ENCODE results near the gene IMMP2L.

Gene IMMP2L

DNA sequence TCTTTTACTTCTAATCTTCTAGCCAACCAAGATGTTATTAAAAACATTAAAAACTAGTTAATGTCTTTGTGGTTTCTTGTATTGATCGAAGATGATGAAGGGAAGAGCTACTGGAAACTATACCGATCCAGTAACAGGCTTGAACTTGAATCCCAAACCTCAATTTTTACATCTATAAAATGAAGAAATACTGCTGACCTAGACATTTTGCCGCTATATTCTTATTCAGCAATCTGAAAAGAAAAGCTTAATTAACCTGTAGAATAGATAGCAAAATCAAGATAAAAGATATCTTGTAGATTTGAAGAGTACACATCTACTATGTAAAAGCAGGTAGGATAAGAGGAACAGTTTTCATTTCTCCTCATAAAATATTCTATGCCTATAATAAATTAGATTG lies 797.4 kb downstream of the IMMP2L start:
- DNase-seq: no peak

GRCh38 chr7:110762546-110763225 lies 799.6 kb downstream of the IMMP2L start:
- no peak for DNase-seq

GRCh38 chr7:110760341-110760740 lies 802.0 kb downstream of the IMMP2L start:
- no peak for DNase-seq

DNA sequence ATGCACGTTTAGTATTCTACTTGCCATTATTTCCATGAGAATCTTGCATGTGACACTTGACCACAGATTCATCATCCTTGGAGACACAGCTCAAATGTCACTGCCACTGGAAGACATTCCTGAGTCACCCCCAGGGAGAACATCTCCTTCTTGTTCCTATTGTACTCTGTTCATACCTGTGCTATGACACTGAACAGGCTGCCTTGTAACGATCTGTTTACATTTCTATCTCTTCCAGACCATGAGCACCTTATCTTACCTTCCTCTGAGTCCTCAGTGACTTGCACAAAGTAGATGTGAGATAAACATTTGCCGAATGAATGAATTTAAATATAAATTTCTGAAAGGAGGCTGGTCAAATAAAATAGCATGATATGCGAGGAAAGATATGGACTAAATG lies 803.2 kb downstream of the IMMP2L start:
- no peak for DNase-seq

DNA sequence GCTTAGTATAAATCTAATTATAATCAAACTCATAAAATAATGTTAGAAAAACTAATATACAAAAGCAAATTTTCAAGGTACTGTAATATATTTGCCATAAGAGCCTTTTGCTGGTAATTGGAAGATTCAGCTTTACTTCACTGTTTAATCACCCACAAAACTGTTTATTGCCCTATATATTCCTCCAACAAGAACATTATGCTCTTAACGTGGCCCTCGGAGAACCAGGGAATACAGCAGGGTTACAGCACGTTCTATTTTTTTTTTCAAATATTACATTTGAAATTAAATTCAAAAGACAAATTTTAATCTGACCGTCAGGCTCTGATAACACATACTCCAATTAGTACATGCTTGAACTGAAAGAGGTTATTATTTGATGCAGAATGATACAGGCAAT lies 807.6 kb downstream of the IMMP2L start:
- no peak for DNase-seq

- no peak for DNase-seq
Observed at GRCh38 chr7:110750931-110751605, 811.2 kb downstream of the IMMP2L start.

GRCh38 chr7:110733221-110733620 lies 829.1 kb downstream of the IMMP2L start:
- DNase-seq: no peak

DNA sequence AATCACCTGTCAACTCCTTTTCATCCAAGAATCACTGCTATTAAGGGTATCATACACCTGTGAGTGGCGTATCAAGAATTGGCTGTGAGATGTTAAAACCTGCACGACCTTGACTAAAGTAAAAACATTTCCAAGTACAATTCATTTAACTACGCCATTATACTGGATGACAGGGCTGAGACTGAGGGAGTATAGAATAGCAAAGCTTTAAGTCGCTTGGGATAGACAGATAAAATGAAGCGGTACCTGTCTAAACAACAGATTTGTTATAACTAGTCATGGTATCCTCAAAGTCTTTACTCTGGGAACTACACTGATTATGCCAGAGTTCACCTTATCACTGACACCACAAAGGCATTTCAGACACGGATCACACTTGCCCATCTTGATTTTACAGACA lies 837.5 kb downstream of the IMMP2L start:
- DNase-seq: no peak

DNA sequence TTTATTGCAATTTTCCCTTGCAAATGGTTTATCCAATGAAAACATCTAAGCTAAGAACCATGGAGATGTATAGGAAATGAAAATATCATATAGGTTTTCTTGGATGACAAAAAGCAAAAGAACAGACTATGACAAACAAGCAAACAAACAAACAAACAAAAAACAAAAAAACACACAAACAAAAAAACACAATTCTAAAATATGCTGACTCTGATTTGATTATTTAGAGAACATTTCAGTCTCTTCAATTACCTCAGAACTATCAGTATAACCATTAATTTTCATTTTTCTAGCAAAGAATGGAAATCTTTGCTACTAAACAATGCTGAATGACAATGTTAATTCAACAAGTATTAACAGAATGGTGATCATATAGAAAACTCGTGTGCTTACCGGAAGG lies 840.9 kb downstream of the IMMP2L start:
- no peak for DNase-seq

- DNase-seq: no peak
Observed at GRCh38 chr7:110720626-110721025, 841.7 kb downstream of the IMMP2L start.

GRCh38 chr7:110719741-110720140 lies 842.6 kb downstream of the IMMP2L start:
- no peak for DNase-seq

- DNase-seq: no peak
Observed at GRCh38 chr7:110718503-110719205, 843.6 kb downstream of the IMMP2L start.

DNA sequence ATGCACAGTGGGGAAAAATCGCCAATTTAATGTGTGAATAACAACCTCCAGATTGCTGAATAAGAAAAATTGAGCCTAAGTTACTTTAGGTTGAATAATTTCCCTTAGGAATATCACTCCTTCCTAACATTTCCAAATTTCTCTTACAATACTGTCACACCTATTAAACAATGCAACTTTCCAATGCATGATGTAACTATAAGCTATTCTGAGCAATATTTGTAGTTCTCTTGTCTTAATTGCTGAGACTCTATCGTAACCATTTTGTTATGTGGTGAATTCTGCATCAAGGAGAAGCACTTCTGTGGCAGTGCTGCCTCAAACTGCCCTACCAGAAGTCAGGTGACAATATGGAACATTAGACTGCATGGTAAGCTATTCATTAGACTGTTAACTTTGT lies 858.1 kb downstream of the IMMP2L start:
- no peak for DNase-seq

- DNase-seq: no peak
Observed at GRCh38 chr7:110698576-110698975, 863.7 kb downstream of the IMMP2L start.

- DNase-seq: no peak
Observed at GRCh38 chr7:110693344-110693743, 868.9 kb downstream of the IMMP2L start.

DNA sequence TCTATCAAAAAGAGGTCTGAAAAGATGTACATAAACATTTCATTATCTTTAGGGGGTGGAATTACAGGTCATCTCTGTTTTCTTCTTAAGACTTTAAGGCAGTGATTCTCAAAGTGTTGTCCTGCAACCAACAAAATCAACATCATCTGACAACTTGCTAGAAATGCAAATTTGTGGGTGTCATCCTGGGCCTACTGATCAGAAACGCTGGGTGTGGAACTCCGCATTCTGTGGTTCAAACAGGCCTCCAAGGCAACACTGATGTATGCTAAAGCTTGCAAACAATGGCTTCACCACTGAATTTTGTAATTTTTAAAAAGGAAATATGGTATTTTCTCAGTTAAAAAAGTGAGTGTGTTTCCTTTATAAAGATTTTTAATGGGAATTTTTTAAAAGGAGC lies 873.4 kb downstream of the IMMP2L start:
- DNase-seq: no peak

GRCh38 chr7:110685899-110686298 lies 876.4 kb downstream of the IMMP2L start:
- DNase-seq: no peak

GRCh38 chr7:110681941-110682340 lies 880.4 kb downstream of the IMMP2L start:
- DNase-seq: no peak

GRCh38 chr7:110677405-110677804 lies 884.9 kb downstream of the IMMP2L start:
- no peak for DNase-seq

DNA sequence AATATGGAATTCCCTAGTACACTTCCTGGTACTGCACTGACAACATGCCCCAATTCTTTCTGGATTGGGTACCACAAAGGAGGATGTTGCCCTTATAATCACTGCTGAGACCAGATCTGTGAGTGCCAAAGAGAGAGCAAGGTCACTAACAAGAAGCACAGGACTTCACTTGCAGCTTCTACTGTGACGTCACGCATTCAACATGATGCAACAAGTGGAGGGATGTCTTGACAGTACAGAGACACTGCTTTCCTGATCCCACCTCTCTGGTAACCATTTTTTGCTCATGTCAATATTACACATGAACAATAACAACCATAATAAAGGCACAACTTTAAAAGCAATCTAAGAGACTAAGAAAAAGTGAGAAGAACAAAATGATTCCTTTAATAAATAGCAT lies 885.5 kb downstream of the IMMP2L start:
- DNase-seq: no peak

GRCh38 chr7:110675383-110676103 lies 886.7 kb downstream of the IMMP2L start:
- DNase-seq: no peak

- DNase-seq: no peak
Observed at GRCh38 chr7:110673148-110673547, 889.1 kb downstream of the IMMP2L start.

DNA sequence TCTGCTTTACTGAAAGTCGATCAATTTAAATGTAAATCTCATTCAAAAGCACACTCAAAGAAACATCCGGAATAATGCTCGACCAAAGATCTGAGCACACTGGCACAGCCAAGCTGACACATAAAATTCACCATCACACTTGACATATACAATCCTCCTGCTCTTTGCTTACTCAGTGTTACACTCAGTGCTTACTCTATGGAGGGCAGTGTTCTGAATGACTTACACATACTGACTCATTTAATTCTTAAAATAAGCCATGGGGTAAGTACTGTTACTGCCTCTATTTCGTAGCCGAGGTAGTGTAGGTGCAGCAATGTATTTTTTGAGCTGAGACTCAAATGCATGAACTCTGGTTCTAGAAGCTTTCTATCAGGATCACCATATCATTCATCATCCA lies 892.9 kb downstream of the IMMP2L start:
- no peak for DNase-seq

DNA sequence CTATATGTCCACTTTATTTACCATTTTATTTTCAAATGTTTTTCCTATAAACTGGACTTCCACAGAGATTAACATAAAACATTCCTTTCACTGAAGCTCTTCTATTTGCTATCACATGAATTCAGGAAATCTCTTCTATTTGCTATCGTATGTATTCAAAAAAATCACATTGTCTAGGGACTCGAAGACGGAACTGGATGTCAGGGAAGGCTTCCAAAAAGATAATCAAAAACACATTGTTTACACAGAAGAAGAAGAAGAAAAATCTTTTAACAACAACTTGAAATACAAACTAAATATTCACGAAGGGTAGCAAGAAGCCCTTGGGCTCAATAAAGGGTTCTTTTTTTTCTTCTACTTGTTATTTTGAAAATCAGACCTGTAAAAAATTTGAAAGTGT lies 897.5 kb downstream of the IMMP2L start:
- DNase-seq: no peak

Measured in KG1 (cell line).